Liver (tissue), 9 donors: Measurements from ENCODE around the gene GATA6. TPM values are rescaled to one million over a fixed set of nuclear protein-coding genes. Genes with fewer than 3 reads are reported as not detected.

Experiments
- DNase-seq: peaks from one replicate; pipeline ENCODE4 v3.0.0-alpha.2; 2017; ENCODE audit warnings: low spot score
- H3K27ac ChIP-seq, 2 donors: one replicate each; pipeline ENCODE4 v1.7.0; 2013; ENCODE audit warnings: inconsistent platforms in 2 of 2, low read length in 2 of 2, control low read depth in 1 of 2, low read depth in 1 of 2, mild to moderate bottlenecking in 1 of 2
- H3K27me3 ChIP-seq, 4 donors: one replicate each; pipeline versions ENCODE4 v1.6.1 to v1.7.0; 2013; ENCODE audit warnings: low read length in 3 of 4, inconsistent platforms in 1 of 4, mild to moderate bottlenecking in 1 of 4, moderate library complexity in 1 of 4; ENCODE audit not compliant: control insufficient read depth in 4 of 4, insufficient read depth in 4 of 4
- H3K36me3 ChIP-seq, 4 donors: one replicate each; pipeline versions ENCODE4 v1.6.1 to v1.7.0; 2013; ENCODE audit warnings: low read length in 3 of 4, mild to moderate bottlenecking in 3 of 4, low read depth in 1 of 4, moderate library complexity in 1 of 4; ENCODE audit not compliant: control insufficient read depth in 4 of 4, insufficient read depth in 3 of 4
- H3K4me1 ChIP-seq, 4 donors: one replicate each; pipeline versions ENCODE4 v1.6.1 to v1.7.0; 2013; ENCODE audit warnings: low read length in 3 of 4, mild to moderate bottlenecking in 3 of 4, moderate library complexity in 1 of 4; ENCODE audit not compliant: control insufficient read depth in 4 of 4, insufficient read depth in 4 of 4
- H3K4me3 ChIP-seq, 3 donors: one replicate each; pipeline versions ENCODE4 v1.6.1 to v1.7.0; 2013; ENCODE audit warnings: low read length in 3 of 3, control low read depth in 1 of 3, low read depth in 1 of 3, mild to moderate bottlenecking in 1 of 3
- H3K9ac ChIP-seq, 2 donors: one replicate each; pipeline ENCODE4 v1.7.0; 2013; ENCODE audit warnings: low read length in 2 of 2, mild to moderate bottlenecking in 2 of 2, moderate library complexity in 2 of 2, control low read depth in 1 of 2, low read depth in 1 of 2
- H3K9me3 ChIP-seq, 4 donors: one replicate each; pipeline versions ENCODE4 v1.6.1 to v1.7.0; 2013; ENCODE audit warnings: low read length in 3 of 4; ENCODE audit not compliant: control insufficient read depth in 4 of 4
- EGR1 ChIP-seq, 2 donors: IDR thresholded peaks; 2 replicates each; pipeline ENCODE4 v1.6.1; 2016 to 2018; ENCODE audit warnings: antibody characterized with exemption in 2 of 2, low read depth in 2 of 2
- FOXA1 ChIP-seq: IDR thresholded peaks from 2 replicates; pipeline ENCODE4 v1.6.1; 2016; ENCODE audit warnings: antibody characterized with exemption
- HNF4A ChIP-seq, 2 donors: conservative IDR thresholded peaks; 2 replicates each; pipeline ENCODE4 v1.6.1; 2016; ENCODE audit warnings: antibody characterized with exemption in 2 of 2, mild to moderate bottlenecking in 2 of 2
- HNF4G ChIP-seq: IDR thresholded peaks from 2 replicates; pipeline ENCODE4 v1.6.1; 2016; ENCODE audit warnings: antibody characterized with exemption
- JUND ChIP-seq, 2 donors: IDR thresholded peaks; 2 replicates each; pipeline ENCODE4 v1.6.1; 2016; ENCODE audit warnings: antibody characterized with exemption in 2 of 2
- NR2F2 ChIP-seq: IDR thresholded peaks from 2 replicates; pipeline ENCODE4 v1.6.1; 2016; ENCODE audit warnings: antibody characterized with exemption
- RAD21 ChIP-seq, 2 donors: IDR thresholded peaks; 2 replicates each; pipeline ENCODE4 v1.6.1; 2016; ENCODE audit warnings: antibody characterized with exemption in 2 of 2, mild to moderate bottlenecking in 2 of 2
- RXRA ChIP-seq, 2 donors: IDR thresholded peaks; 2 replicates each; pipeline ENCODE4 v1.6.1; 2017 to 2018; ENCODE audit warnings: antibody characterized with exemption in 2 of 2, mild to moderate bottlenecking in 1 of 2
- SP1 ChIP-seq: IDR thresholded peaks from 2 replicates; pipeline ENCODE4 v1.6.1; 2018; ENCODE audit warnings: antibody characterized with exemption, mild to moderate bottlenecking
- TAF1 ChIP-seq: conservative IDR thresholded peaks from 2 replicates; pipeline ENCODE4 v1.6.1; 2016; ENCODE audit warnings: antibody characterized with exemption, mild to moderate bottlenecking
- YY1 ChIP-seq: IDR thresholded peaks from 2 replicates; pipeline ENCODE4 v1.6.1; 2016; ENCODE audit warnings: antibody characterized with exemption, mild to moderate bottlenecking
- WGBS: extraction: QIAGEN DNeasy Blood & Tissue Kit; methylation state at CpG from one replicate; pipeline ENCODE4 v1.1.7; 2013; 5-methylcytosine and 5-hydroxymethylcytosine counted together
- polyA plus RNA-seq, 2 donors: library from polyadenylated mRNA; stranded (reverse) in 1 of 2; unstranded in 1 of 2; fragments of 200-250 nt in 1 of 2; fragments of >200 nt in 1 of 2; fragmentation: Nextera tagmentation in 1 of 2; extraction: Ambion mirVana in 1 of 2; gene quantifications; one replicate each; pipeline versions ENCODE4 v1.2.1 to v1.2.3, GENCODE V29; 2013 to 2015
- total RNA-seq, 2 donors: library from RNA; depleted of rRNA; stranded (reverse); fragments of >200 nt; gene quantifications; one replicate each; pipeline ENCODE4 v1.2.3, GENCODE V29; 2014
- TF ChIP-seq, protein P1 (sequence below): IDR thresholded peaks from 2 replicates; pipeline ENCODE4 v1.6.1; 2016; ENCODE audit warnings: antibody characterized with exemption
- TF ChIP-seq, protein P2 (sequence below): IDR thresholded peaks from 2 replicates; pipeline ENCODE4 v1.6.1; 2016; ENCODE audit warnings: antibody characterized with exemption, mild to moderate bottlenecking
- TF ChIP-seq, protein P3 (sequence below): fragments of 150-350 bp; IDR thresholded peaks from 2 replicates; pipeline ENCODE4 v1.5.1; 2017; ENCODE audit warnings: improper control_type of control experiment, low read depth, low read length; ENCODE audit not compliant: missing input control
- TF ChIP-seq, protein P4 (sequence below): IDR thresholded peaks from 2 replicates; pipeline ENCODE4 v1.6.1; 2016; ENCODE audit warnings: antibody characterized with exemption
- TF ChIP-seq, protein P5 (sequence below): IDR thresholded peaks from 2 replicates; pipeline ENCODE4 v1.6.1; 2016; ENCODE audit warnings: antibody characterized with exemption
- donor health status: healthy.
- donor health status: healthy.
- donor health status: healthy.
- donor health status: healthy.
- donor health status: healthy.

The GATA6 gene
- total and polyA plus RNA-seq, 4 donors: 1.8 to 6.6 (median 4.9) TPM

DNA sequence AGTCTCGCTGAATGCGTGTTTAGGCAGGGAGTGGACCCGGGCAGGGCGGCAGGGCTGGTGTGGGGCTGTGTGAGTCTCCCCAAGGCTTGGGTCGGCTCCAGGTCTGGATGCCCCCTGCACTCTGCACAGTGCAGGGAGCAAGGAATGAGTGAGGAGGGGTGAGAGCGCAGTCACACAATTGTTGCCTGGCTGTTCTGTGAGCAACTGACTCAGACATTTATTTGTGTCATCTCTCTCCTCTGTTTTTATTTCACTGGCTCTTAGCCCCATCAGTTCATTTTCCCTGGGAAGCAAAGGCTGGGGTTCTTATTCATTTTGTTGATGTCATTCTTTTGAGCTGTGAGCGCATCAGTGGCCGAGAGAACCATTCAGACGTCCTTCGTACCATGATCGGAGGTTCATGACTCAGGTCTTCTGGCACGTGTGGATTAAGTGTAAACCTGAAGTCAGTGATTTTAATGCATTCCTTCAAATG is 61.1 kb downstream of the GATA6 start:
- H3K9me3 ChIP-seq: no peaks in the 10 kb centered on the region
- no peak overlapping the region for H3K4me3 ChIP-seq
- TF ChIP-seq EGR1 (IDR thresholded peaks at IDR 0.05; ENCODE audit: low read depth in 2 of 2): no peak
- no peak for TF ChIP-seq RXRA (IDR thresholded peaks at IDR 0.05)
- TF ChIP-seq, protein P1, sequence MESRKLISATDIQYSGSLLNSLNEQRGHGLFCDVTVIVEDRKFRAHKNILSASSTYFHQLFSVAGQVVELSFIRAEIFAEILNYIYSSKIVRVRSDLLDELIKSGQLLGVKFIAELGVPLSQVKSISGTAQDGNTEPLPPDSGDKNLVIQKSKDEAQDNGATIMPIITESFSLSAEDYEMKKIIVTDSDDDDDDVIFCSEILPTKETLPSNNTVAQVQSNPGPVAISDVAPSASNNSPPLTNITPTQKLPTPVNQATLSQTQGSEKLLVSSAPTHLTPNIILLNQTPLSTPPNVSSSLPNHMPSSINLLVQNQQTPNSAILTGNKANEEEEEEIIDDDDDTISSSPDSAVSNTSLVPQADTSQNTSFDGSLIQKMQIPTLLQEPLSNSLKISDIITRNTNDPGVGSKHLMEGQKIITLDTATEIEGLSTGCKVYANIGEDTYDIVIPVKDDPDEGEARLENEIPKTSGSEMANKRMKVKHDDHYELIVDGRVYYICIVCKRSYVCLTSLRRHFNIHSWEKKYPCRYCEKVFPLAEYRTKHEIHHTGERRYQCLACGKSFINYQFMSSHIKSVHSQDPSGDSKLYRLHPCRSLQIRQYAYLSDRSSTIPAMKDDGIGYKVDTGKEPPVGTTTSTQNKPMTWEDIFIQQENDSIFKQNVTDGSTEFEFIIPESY: no peak
- TF ChIP-seq, protein P2, sequence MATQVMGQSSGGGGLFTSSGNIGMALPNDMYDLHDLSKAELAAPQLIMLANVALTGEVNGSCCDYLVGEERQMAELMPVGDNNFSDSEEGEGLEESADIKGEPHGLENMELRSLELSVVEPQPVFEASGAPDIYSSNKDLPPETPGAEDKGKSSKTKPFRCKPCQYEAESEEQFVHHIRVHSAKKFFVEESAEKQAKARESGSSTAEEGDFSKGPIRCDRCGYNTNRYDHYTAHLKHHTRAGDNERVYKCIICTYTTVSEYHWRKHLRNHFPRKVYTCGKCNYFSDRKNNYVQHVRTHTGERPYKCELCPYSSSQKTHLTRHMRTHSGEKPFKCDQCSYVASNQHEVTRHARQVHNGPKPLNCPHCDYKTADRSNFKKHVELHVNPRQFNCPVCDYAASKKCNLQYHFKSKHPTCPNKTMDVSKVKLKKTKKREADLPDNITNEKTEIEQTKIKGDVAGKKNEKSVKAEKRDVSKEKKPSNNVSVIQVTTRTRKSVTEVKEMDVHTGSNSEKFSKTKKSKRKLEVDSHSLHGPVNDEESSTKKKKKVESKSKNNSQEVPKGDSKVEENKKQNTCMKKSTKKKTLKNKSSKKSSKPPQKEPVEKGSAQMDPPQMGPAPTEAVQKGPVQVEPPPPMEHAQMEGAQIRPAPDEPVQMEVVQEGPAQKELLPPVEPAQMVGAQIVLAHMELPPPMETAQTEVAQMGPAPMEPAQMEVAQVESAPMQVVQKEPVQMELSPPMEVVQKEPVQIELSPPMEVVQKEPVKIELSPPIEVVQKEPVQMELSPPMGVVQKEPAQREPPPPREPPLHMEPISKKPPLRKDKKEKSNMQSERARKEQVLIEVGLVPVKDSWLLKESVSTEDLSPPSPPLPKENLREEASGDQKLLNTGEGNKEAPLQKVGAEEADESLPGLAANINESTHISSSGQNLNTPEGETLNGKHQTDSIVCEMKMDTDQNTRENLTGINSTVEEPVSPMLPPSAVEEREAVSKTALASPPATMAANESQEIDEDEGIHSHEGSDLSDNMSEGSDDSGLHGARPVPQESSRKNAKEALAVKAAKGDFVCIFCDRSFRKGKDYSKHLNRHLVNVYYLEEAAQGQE: no peak
- TF ChIP-seq RAD21 (IDR thresholded peaks at IDR 0.05): no peak
- no peak for TF ChIP-seq SP1
- TF ChIP-seq YY1: no peak
- TF ChIP-seq FOXA1: no peak
- TF ChIP-seq, protein P3, sequence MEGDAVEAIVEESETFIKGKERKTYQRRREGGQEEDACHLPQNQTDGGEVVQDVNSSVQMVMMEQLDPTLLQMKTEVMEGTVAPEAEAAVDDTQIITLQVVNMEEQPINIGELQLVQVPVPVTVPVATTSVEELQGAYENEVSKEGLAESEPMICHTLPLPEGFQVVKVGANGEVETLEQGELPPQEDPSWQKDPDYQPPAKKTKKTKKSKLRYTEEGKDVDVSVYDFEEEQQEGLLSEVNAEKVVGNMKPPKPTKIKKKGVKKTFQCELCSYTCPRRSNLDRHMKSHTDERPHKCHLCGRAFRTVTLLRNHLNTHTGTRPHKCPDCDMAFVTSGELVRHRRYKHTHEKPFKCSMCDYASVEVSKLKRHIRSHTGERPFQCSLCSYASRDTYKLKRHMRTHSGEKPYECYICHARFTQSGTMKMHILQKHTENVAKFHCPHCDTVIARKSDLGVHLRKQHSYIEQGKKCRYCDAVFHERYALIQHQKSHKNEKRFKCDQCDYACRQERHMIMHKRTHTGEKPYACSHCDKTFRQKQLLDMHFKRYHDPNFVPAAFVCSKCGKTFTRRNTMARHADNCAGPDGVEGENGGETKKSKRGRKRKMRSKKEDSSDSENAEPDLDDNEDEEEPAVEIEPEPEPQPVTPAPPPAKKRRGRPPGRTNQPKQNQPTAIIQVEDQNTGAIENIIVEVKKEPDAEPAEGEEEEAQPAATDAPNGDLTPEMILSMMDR: no peak
- TF ChIP-seq, protein P4, sequence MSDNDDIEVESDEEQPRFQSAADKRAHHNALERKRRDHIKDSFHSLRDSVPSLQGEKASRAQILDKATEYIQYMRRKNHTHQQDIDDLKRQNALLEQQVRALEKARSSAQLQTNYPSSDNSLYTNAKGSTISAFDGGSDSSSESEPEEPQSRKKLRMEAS: no peak
- TF ChIP-seq JUND (IDR thresholded peaks at IDR 0.05): no peak
- TF ChIP-seq HNF4G: no peak
- TF ChIP-seq, protein P5, sequence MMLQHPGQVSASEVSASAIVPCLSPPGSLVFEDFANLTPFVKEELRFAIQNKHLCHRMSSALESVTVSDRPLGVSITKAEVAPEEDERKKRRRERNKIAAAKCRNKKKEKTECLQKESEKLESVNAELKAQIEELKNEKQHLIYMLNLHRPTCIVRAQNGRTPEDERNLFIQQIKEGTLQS: no peak
- TF ChIP-seq HNF4A (conservative IDR thresholded peaks at IDR 0.05): no peak
- no peak for TF ChIP-seq NR2F2
- no peak overlapping the region for H3K9ac ChIP-seq
- no peak for DNase-seq
- H3K27ac ChIP-seq: no peak overlapping the region
- 96% methylated on average over 12 of the region's 12 CpGs for WGBS
- H3K27me3 ChIP-seq: no peaks in the 10 kb centered on the region
- H3K4me1 ChIP-seq: no peaks in the 10 kb centered on the region
- no peaks in the 10 kb centered on the region for H3K36me3 ChIP-seq

DNA sequence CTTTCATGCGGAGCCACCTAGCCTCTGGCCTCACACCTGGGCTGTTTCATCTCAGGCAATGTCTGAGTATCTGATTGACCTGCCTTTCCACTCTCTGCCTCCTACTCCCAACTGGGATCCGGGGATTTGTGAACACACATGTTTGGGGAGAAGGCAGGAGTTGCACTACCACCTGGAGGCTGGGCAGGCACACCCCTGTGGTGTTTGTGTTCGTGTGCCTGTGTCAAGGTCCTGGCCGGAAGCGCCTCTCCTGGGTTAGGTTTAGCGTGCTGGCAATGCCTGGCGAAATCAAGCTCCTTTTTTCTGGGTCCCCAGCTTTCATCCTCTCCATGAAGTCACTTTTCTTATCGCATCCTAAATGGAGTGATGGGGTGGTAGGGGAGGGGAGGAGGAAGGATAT is 63.9 kb downstream of the GATA6 start:
- no peaks in the 10 kb centered on the region for H3K4me1 ChIP-seq
- no peak overlapping the region for H3K4me3 ChIP-seq
- H3K36me3 ChIP-seq: no peaks in the 10 kb centered on the region
- H3K9me3 ChIP-seq: no peaks in the 10 kb centered on the region
- H3K27ac ChIP-seq: no peak overlapping the region
- WGBS: 65% methylated on average over 8 of the region's 8 CpGs
- no peak for DNase-seq
- no peaks in the 10 kb centered on the region for H3K27me3 ChIP-seq
- no peak overlapping the region for H3K9ac ChIP-seq
- TF ChIP-seq, protein P4: no peak
- no peak for TF ChIP-seq TAF1
- TF ChIP-seq, protein P5: no peak
- TF ChIP-seq, protein P3: no peak
- no peak for TF ChIP-seq FOXA1
- TF ChIP-seq, protein P1: no peak
- no peak for TF ChIP-seq SP1
- TF ChIP-seq YY1: no peak
